ENCODE measurements around the gene PRMT5. TPM values are rescaled to one million over a fixed set of nuclear protein-coding genes. Genes with fewer than 3 reads are reported as not detected.

Gene PRMT5
- total RNA-seq, 1 donor from 2014 or later: 65.6 TPM

GRCh38 chr14:22875003-22875747 lies 54.0 kb downstream of the PRMT5 start:
- Histone ChIP-seq H3K4me3 (no peak overlapping the region), H3K27ac (no peak overlapping the region), H3K36me3 (peaks cover 16 to 56% of the 10 kb centered on the region in 2 donors), H3K27me3 (no peaks in the 10 kb centered on the region), H3K9me3 (no peaks in the 10 kb centered on the region), H3K4me1 (peaks cover 25% of the 10 kb centered on the region)
- intact Hi-C loops (cut with DNase I): no loop called here
- TF ChIP-seq POLR2A (IDR thresholded peaks at IDR 0.05) (no peak), POLR2AphosphoS5 (IDR thresholded peaks at IDR 0.05; ENCODE audit: insufficient read depth in 1 of 2, low read depth in 1 of 2) (no peak)
- TF ChIP-seq, protein P1, sequence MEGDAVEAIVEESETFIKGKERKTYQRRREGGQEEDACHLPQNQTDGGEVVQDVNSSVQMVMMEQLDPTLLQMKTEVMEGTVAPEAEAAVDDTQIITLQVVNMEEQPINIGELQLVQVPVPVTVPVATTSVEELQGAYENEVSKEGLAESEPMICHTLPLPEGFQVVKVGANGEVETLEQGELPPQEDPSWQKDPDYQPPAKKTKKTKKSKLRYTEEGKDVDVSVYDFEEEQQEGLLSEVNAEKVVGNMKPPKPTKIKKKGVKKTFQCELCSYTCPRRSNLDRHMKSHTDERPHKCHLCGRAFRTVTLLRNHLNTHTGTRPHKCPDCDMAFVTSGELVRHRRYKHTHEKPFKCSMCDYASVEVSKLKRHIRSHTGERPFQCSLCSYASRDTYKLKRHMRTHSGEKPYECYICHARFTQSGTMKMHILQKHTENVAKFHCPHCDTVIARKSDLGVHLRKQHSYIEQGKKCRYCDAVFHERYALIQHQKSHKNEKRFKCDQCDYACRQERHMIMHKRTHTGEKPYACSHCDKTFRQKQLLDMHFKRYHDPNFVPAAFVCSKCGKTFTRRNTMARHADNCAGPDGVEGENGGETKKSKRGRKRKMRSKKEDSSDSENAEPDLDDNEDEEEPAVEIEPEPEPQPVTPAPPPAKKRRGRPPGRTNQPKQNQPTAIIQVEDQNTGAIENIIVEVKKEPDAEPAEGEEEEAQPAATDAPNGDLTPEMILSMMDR (IDR thresholded peaks at IDR 0.05): no peak
- no peak for DNase-seq (ENCODE audit: extremely low spot score in 2 of 2)

- Histone ChIP-seq H3K27me3 (no peaks in the 10 kb centered on the region), H3K9me3 (no peaks in the 10 kb centered on the region), H3K4me3 (peak overlapping the region; percentile 88 to 92), H3K36me3 (peaks cover 16 to 44% of the 10 kb centered on the region in 2 donors), H3K4me1 (peaks cover 34% of the 10 kb centered on the region), H3K27ac (peak overlapping the region; percentile 99)
- no peak for DNase-seq (ENCODE audit: extremely low spot score in 2 of 2)
- intact Hi-C loops (cut with DNase I): no loop called here
- TF ChIP-seq POLR2AphosphoS5 (IDR thresholded peaks at IDR 0.05; ENCODE audit: insufficient read depth in 1 of 2, low read depth in 1 of 2) (no peak), POLR2A (IDR thresholded peaks at IDR 0.05) (no peak)
- TF ChIP-seq, protein P1 (IDR thresholded peaks at IDR 0.05): no peak
Measured at GRCh38 chr14:22872833-22873520, 56.2 kb downstream of the PRMT5 start.

DNA sequence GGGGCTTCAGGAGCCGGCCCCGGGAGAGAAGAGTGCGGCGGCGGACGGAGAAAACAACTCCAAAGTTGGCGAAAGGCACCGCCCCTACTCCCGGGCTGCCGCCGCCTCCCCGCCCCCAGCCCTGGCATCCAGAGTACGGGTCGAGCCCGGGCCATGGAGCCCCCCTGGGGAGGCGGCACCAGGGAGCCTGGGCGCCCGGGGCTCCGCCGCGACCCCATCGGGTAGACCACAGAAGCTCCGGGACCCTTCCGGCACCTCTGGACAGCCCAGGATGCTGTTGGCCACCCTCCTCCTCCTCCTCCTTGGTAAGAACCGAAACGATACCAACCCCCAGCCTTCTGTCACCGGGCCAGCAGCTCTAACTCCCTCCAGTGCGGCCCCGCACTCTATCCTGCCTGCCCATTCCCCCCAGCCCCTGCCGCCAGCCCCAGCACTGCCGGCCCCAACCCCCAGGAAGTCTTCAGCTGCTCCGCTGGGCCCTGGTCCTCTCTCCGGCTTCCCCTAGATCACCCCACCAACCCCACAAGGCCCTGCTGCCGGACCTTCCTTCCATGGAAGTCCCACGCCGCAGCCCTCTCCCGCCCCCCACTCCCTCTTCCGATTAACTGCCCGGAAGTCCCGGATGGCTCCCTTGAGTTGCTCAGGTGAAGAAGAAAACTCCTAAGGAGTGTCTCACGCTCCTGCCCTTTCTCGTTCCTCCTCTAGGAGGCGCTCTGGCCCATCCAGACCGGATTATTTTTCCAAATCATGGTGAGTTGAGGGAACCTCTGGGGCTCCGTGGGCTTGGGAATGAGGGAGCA lies 56.9 kb downstream of the PRMT5 start:
- H3K4me3 ChIP-seq: peak overlapping the region; percentile 88 to 92
- peak overlapping the region; percentile 99 for H3K27ac ChIP-seq
- H3K27me3 ChIP-seq: no peaks in the 10 kb centered on the region
- peaks cover 34% of the 10 kb centered on the region for H3K4me1 ChIP-seq
- intact Hi-C loops (cut with DNase I): no loop called here
- DNase-seq (ENCODE audit: extremely low spot score in 2 of 2): no peak
- no peaks in the 10 kb centered on the region for H3K9me3 ChIP-seq
- peaks cover 13 to 37% of the 10 kb centered on the region in 2 donors for H3K36me3 ChIP-seq
- TF ChIP-seq POLR2AphosphoS5 (IDR thresholded peaks at IDR 0.05; ENCODE audit: insufficient read depth in 1 of 2, low read depth in 1 of 2) (peak in 1 of 2 donors; percentile 73), POLR2A (IDR thresholded peaks at IDR 0.05) (no peak)
- TF ChIP-seq, protein P1 (IDR thresholded peaks at IDR 0.05): peak; percentile 66 to 95 (median 89)

DNA sequence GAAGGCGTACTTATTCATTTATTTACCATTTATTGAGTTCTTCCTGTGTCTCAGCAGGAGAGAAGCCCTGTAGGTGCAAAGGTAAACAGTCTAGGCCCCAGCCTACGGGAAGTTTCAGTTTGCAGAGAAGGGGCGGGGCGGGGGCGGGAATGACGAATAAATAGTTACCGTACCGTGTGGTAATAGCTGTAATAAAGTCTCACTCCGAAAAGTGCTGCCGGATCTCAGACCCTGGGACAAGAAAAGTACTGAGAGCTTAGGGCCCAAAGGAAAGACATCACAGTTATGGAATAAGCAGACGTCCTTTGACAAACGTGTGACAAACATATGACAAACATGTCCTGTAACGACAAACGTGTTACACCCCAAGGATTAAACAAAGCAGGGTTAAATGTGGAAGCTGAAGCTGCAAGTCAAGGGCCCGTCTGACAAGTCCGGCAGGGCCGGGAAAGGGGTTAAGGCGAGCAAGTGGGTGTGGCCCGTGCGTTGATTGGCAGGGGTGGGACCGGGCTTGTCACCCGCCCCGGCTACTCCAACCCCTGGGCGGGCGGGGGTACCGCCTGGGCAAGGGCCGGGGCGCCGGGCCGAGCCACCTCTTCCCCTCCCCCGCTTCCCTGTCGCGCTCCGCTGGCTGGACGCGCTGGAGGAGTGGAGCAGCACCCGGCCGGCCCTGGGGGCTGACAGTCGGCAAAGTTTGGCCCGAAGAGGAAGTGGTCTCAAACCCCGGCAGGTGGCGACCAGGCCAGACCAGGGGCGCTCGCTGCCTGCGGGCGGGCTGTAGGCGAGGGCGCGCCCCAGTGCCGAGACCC lies 57.7 kb downstream of the PRMT5 start, which contains the start of gene LRP10:
Gene LRP10, plus strand, starts transcription at position 517 of the 809 bp plus-strand sequence. CDS start 564 bp downstream, outside the sequence.
- TF ChIP-seq POLR2AphosphoS5 (IDR thresholded peaks at IDR 0.05; ENCODE audit: insufficient read depth in 1 of 2, low read depth in 1 of 2): peak; percentile 78 to 98
- TF ChIP-seq POLR2A (IDR thresholded peaks at IDR 0.05): peak in 1 of 2 donors; percentile 84
- TF ChIP-seq, protein P1 (IDR thresholded peaks at IDR 0.05): no peak
- Histone ChIP-seq H3K27ac (peak within 1 kb of the TSS; percentile 99), H3K27me3 (no peaks in the 10 kb centered on the region), H3K4me3 (peak within 1 kb of the TSS; percentile 88 to 92), H3K36me3 (peaks cover 9 to 29% of the 10 kb centered on the region in 2 donors), H3K9me3 (no peaks in the 10 kb centered on the region), H3K4me1 (peaks cover 34% of the 10 kb centered on the region)
- peak in 1 of 2 donors; percentile 98 for DNase-seq (ENCODE audit: extremely low spot score in 2 of 2)
- intact Hi-C loops (cut with DNase I): no loop called here
